Stimulated activated CD4-positive, alpha-beta T cell treated with anti-CD3 and anti-CD28 coated beads, Interleukin-4, amount 100 ng/mL, for 48 hours (primary cell): Measurements from ENCODE around the gene DIO3.
"Not testable (repeated sequence)": the region's sequence is repeated elsewhere in the genome, so short reads cannot be mapped to it uniquely, and the experiment has no call there.

Experiments used
- DNase-seq, 2 donors: peaks; one replicate each; pipeline ENCODE4 v3.0.0-alpha.2; 2020; ENCODE audit warnings: low read depth in 2 of 2

Gene DIO3

GRCh38 chr14:101559250-101559623 lies 2.1 kb upstream of the DIO3 start:
- no peak for DNase-seq

DNA sequence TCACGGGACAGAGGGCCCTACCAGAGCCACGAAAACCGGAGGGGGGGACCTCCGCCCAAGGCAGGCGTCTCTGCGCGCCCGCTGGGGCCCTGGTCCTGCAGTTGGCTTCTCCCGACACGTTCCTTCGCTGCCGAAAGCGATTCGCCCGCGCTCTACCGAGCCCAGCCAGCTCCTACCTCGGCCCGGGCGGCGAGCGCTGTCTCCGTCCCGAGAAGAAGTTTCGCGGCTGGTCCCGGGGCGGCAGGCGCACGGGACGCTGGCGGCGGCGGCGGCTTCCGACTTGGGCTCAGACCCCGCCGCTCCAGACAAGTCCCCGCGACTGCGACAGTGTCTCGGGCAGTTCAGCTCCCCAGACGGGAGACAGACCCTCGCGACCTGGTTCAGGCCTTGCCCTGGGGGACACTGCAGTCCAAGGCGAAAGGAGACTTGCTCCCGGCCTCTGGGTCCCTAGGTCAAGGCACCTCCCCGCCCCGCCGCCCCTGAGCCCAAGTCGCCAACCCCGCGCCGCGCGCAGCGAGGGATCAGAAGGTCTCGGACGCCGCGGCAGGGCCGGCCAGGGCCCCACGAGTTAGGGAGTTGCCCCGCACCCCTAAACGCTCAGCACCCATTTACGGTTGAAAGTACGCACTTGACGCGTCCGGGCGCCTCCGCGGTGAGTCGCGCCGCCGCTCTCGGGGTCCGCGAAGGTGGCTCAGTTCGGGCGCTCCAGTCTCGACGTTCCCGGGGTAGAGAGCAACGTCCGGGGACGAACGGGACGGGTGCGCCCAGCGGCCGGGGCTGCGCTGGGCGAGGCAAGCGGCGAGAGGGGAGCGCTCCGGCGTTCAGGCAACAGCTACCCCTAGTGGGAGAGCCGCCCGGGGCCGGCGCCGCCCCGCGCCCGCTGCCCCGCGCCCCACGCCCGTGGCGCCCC lies 1.4 kb upstream of the DIO3 start:
- DNase-seq, result no peak

GRCh38 chr14:101560534-101561113 lies 671 bp upstream of the DIO3 start:
- DNase-seq, result no peak

DNA sequence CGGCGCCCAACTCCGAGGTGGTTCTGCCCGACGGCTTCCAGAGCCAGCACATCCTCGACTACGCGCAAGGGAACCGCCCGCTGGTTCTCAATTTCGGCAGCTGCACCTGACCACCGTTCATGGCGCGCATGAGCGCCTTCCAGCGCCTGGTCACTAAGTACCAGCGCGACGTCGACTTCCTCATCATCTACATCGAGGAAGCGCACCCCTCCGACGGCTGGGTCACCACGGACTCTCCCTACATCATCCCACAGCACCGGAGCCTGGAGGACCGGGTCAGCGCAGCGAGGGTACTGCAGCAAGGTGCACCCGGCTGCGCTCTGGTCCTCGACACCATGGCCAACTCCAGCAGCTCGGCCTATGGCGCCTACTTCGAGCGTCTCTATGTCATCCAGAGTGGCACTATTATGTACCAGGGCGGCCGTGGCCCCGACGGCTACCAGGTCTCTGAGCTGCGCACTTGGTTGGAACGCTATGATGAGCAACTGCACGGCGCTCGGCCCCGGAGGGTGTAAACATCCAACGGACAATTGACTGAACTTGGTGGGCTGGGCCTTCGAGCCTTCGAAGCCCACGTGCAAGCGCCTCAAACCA lies 699 bp downstream of the DIO3 start:
- DNase-seq, result no peak

DNA sequence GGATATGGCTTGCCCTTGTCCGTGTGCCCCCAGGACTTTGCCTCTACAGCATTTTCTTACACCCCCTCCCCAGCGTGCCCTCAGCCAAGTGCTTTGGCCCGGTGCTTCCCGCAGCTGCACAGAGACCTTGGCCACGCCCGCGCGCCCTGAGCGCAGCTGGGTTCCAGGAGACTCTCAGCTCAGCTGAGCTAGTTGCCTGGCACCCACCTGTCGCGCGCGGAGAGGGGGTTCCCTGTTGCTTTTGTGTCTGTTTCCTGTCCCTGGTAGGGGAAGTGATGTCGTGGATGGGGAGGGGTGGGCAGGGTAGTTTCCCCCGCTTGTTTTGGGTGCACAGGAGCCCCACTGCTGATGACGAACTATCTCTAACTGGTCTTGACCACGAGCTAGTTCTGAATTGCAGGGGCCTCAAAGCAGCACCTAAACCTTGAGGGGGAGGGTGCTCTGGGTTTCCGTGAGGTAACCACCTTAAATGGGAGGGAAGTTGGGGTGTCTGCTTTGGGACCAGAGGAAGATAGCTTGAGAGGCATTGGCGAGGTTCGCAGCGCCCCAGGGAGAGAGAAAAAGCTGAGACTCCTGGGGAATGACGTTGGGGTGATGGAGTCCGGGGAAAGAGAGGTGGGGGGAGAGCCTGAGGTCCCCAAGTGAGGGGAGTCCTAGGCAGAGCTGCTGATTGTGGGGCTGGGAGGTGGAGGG lies 1.5 kb downstream of the DIO3 start:
- DNase-seq, result no peak

- DNase-seq, result no peak
These were observed 2.0 kb downstream of the DIO3 start for GRCh38 chr14:101563352-101563653.

DNA sequence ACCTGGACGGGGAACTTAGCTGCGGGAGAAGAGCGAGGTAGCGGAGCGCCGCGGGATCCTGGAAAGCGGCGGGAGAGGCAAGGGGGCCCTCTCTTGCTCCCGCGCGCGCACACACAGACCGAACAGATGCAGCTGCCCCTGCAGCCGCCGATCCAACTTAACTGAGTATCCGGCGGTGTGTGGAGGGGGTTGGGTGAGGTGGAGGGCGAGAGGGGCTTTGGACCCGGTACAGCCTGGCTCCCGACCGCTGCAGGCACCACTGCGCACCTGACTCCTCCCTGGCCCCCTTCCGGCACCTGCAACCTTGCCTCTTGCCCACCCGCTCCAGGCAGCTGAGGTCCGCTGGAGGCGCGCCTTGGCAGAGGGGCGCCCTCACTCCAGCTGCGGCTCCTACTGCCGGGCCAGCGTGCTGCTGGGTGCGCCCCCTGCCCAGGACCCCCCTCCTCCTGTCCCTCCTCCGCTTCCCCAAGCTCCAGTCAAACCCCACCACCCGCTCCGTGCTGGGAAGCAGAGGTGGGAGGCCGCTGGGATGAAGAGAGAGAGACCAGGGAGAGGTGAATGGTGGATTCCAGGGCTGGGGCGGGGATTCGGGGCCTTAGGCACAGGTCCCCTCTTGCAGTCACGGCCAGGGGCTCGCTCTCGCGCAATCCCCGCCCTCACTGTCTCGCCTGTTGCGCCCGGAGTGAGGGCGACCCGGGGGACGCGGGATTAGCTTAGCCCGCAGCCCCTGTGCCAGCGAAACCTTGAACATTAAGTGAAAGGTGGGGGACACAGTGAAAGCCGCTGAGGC lies 2.6 kb downstream of the DIO3 start:
- no peak for DNase-seq

GRCh38 chr14:101564444-101564776 lies 3.1 kb downstream of the DIO3 start:
- no peak for DNase-seq

GRCh38 chr14:101564819-101565698 lies 3.8 kb downstream of the DIO3 start:
- DNase-seq, result no peak

DNA sequence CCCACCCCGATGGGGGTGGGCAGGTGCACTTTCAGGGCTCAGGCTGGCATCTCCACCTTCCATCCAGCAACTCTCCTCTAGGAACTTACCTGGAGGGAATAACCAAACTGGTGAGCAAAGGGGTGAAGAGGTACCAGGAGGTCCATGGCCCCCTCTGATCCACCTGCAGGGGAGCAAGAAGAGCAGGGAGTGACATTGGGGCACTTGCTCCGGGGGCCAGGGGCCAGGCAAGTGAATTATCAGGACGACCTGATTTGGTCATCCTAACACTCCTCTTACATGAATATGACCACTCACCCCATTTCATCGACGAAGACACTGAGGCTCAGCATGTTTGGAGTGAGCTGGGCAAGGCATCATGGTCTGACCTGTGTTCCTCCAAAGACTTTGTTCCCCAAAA lies 6.0 kb downstream of the DIO3 start:
- no peak for DNase-seq

- DNase-seq, result no peak
These were observed 9.7 kb downstream of the DIO3 start for GRCh38 chr14:101571004-101571403.

- not testable (repeated sequence) for DNase-seq
These were observed 11.2 kb downstream of the DIO3 start for GRCh38 chr14:101572526-101572925.

DNA sequence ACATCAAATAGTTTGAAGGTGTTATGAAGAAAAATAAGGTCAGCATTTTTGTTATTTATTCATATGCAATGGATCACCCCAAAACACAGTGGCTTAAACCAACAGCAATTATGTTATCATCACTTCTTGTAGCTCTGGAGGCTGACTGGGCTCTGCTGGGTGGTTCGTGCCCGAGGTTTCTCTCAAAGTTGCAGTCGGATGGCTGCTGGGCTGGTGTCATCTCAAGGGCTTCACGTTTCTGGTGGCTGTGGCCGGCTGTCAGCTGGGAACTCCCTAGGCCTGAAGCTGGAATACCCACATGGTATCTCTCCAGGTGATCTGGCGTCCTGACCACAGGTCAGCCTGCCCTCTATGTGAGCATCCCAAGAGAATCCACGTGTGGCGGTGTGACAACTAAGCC lies 12.0 kb downstream of the DIO3 start:
- DNase-seq, result no peak

GRCh38 chr14:101575581-101575980 lies 14.3 kb downstream of the DIO3 start:
- DNase-seq, result no peak

GRCh38 chr14:101577221-101577909 lies 16.1 kb downstream of the DIO3 start:
- no peak for DNase-seq

- no peak for DNase-seq
These were observed 17.2 kb downstream of the DIO3 start for GRCh38 chr14:101578489-101578888.

- DNase-seq, result no peak
These were observed 18.2 kb downstream of the DIO3 start for GRCh38 chr14:101579372-101580080.

GRCh38 chr14:101581806-101582205 lies 20.5 kb downstream of the DIO3 start:
- no peak for DNase-seq

GRCh38 chr14:101582294-101582693 lies 21.0 kb downstream of the DIO3 start:
- DNase-seq, result no peak
